Dedifferentiated amniotic fluid mesenchymal stem cell (primary cell): ENCODE results near the gene SDK1.
"Not testable (repeated sequence)": the region's sequence is repeated elsewhere in the genome, so short reads cannot be mapped to it uniquely, and the experiment has no call there.

Experiments
- DNase-seq: peaks from one replicate; pipeline ENCODE4 v3.0.0-alpha.2; 2016; ENCODE audit errors: extremely low spot score

SDK1 gene

GRCh38 chr7:4314316-4314715 is 1013.3 kb downstream of the SDK1 start:
- DNase-seq = not testable (repeated sequence)
